GM18519 (cell line): ENCODE measurements around the gene DMXL1.
"Not testable (repeated sequence)": the region's sequence is repeated elsewhere in the genome, so short reads cannot be mapped to it uniquely, and the experiment has no call there.

Source experiments
- ATAC-seq: cut with Tn5 transposase; IDR thresholded peaks from one replicate; pipeline ENCODE4 v1.9.1; 2021; ENCODE audit warnings: mild to moderate bottlenecking, moderate library complexity; ENCODE audit not compliant: unreplicated experiment, low FRiP score

Gene DMXL1

DNA sequence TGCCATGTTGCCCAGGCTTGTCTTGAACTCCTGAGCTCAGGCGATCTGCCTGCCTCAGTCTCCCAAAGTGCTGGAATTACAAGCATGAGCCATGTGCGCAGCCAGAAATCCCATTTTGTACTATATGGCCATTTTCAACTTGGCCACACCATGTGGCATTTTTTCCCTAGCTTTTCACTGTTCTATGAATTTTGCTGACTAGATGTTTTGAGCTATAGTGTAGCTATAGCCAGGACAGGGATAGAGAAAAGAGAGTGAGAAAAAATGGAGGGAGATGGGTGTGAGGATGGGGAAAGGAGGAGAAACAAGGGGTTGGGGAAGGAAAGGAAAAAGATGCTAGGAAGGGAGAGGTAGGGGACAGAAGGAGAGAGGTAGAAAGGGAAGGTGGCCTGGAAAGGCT is 46.4 kb downstream of the DMXL1 start:
- ATAC-seq: no peak

- no peak for ATAC-seq
Observed at GRCh38 chr5:119118000-119118399, 47.1 kb downstream of the DMXL1 start.

- ATAC-seq: no peak
Observed at GRCh38 chr5:119120893-119121292, 50.0 kb downstream of the DMXL1 start.

GRCh38 chr5:119122474-119122873 is 51.6 kb downstream of the DMXL1 start:
- ATAC-seq: not testable (repeated sequence)

DNA sequence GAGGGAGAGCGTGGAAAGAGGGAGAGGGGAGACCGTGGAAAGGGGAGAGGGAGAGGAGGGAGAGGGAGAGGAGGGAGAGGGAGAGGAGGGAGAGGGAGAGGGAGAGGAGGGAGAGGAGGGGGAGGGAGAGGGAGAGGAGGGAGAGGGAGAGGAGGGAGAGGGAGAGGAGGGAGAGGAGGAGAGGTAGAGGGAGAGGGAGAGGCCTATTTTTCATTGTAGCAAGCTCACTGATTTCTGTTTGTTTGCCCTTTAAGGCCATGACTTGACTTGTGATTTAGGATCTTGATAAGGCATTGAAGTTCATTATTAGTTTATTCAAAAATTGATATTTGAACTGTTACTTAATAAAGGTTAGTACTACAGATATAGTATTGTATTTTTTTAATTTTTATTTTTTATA is 52.4 kb downstream of the DMXL1 start:
- ATAC-seq: no peak

GRCh38 chr5:119129770-119130169 is 58.9 kb downstream of the DMXL1 start:
- no peak for ATAC-seq

DNA sequence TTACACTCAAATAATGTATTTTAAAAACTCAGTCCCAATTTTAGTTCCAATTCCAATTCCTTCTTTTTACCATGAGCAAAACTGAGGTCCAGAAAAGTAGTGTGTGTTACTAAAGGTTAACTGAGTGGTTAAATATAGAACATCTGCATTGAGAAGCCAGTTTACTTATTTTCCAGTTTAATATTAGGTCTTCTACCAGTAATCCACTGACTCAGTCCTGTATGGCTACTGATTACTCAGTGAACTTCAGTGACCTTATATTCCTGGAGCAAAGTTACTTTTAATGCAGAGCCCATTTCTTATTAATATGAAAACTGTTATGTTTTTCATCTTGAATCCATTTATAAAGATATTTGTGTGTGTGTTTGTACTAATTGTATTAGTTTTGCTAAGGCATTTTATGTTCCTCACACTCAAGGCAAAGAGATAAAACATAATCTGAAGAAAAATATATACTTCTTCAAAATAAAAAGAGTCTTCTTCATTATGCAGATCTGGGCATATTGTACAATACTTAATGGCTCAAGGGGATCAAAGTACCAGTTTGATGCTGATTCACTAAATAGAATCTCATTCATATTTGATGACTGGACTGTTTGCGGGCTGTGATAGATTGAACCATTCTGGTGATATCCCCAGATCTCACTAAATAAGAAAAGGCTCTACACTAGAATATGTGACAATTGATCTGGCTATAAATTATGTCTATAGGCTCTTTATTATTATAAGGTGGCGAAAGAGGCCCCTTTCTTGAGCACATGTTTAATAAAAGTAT is 60.8 kb downstream of the DMXL1 start:
- ATAC-seq: no peak

DNA sequence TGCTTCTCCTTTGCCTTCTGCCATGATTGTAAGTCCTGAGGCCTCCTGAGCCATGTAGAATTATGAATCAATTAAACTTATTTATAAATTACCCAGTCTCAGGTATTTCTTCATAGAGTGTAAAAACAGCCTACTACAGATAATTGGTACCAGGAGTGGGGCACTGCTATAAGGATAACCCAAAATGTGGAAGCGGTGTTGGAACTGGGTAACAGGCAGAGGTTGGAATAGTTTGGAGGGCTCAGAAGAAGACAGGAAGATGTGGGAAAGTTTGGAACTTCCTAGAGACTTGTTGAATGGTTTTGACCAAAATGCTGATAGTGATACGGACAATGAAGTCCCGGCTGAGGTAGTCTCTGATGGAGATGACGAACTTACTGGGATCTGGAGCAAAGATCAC is 64.9 kb downstream of the DMXL1 start:
- not testable (repeated sequence) for ATAC-seq

DNA sequence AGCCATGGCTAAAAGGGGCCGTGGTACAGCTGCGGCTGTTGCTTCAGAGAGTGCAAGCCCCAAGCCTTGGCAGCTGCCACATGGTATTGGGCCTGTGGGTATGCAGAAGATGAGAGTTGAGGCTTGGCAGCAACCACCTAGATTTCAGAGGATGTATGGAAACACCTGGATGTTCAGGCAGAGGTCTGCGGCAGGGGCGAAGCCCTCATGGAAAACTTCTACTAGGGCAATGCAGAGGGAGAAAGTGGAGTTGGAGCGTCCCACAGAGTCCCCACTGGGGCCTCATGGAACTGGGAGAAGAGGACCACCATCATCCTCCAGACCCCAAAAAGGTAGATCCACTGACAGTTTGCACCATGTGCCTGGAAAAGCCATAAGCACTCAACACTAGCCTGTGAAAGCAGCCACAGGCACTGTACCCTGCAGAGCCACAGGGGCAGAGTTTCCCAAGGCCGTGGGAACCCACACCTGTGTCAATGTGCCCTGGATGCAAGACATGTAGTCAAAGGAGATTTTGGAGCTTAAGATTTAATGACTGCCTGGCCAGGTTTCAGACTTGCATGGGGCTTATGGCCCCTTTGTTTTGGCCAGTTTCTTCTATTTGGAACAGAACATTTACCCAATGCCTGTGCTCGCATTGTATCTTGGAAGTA is 65.9 kb downstream of the DMXL1 start:
- no peak for ATAC-seq

GRCh38 chr5:119153629-119154028 is 82.7 kb downstream of the DMXL1 start:
- no peak for ATAC-seq

DNA sequence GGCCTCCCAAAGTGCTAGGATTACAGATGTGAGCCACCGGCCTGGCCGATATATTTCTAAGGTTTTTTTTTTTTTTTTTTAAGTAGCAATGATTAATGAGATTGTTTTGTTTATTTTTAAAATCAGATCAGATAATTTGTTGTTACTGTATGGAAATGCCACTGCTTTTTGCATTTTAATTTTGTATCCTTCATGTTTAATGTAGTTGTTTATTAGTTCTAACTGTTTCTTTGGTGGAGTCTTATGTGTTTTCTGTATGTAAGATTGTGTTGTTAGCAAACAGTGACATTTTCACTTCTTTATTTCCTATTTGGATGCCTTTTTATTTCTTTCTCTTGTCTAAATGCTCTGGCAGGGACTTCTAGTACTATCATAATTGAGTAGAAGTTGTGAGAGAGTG is 87.3 kb downstream of the DMXL1 start:
- ATAC-seq: no peak

DNA sequence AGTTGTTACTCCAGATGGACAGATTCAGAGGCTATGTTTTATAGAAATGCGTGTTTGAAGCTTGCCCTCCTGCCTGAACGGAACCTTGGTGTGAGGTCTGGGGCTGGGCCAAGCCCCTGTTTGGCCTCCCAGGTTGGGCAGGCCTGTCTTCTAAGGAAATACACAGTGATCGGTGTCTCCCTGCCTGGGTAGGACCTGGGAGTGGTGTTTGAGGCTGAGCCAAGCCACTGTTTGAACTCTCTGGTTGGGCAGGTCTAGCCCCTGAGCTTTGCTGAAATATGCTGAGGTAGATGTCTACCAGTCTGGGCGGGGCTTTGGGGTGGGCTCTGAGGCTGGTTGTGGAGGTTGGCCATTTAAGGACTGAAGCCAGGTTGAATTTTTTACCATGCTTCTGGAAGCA is 90.5 kb downstream of the DMXL1 start:
- no peak for ATAC-seq

GRCh38 chr5:119166026-119166425 is 95.1 kb downstream of the DMXL1 start:
- ATAC-seq: no peak

DNA sequence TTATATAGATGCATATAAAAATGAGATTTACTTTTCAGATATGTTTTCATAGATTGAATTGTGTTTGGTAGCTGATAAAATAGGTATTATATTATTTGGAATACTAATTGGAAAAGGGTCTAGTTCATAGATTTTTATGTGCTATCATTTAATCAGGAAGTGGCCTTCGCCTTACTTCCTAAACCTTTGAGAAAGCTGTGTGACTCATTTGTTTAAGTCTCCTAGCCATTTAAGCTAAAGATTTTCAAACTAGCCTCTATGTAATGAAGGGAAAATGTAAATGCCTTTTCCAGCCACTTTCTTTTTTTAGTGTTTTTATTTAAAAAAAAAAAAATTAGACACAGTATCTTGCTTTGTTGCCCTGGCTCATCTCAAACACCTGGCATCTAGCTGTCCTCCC is 97.5 kb downstream of the DMXL1 start:
- ATAC-seq: no peak

- ATAC-seq: no peak
Observed at GRCh38 chr5:119171686-119172085, 100.8 kb downstream of the DMXL1 start.

- no peak for ATAC-seq
Observed at GRCh38 chr5:119174578-119175163, 103.8 kb downstream of the DMXL1 start.

DNA sequence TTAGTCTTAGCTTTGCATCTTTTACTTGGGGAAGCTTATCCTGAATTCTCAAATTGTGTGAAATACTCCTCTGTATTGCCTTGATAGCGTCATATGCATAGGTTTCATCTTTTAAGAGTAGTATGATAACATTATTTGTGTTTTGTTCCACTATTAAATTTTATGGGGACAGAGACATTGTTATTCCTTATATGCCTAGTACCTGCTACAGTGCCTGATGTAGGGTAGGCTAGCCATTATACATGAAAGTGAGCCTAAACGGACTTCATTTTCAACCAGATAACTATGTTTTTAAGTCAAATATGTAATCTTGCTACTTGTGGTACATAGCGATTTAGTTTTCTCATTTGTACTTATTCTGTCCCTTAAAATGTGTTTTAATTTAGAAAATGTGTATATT is 105.9 kb downstream of the DMXL1 start:
- ATAC-seq: no peak

GRCh38 chr5:119177226-119177625 is 106.3 kb downstream of the DMXL1 start:
- ATAC-seq: no peak

GRCh38 chr5:119178435-119178834 is 107.5 kb downstream of the DMXL1 start:
- ATAC-seq: no peak

GRCh38 chr5:119179857-119180641 is 109.2 kb downstream of the DMXL1 start:
- no peak for ATAC-seq

DNA sequence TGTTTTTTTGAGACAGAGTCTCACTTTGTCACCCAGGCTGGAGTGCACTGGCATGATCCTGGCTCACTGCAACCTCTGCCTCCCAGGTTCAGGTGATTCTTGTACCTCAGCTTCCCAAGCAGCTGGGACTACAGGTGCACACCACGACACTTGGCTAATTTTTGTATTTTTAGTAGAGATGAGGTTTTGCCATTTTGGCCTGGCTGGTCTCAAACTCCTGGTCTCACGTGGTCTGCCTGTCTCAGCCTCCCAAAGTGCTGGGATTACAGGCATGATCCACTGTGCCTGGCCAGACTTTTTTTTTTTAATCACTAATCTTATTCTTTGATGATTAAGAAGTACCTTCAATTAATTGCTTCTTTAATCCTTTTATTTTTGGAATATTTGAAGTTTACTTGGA is 114.6 kb downstream of the DMXL1 start:
- not testable (repeated sequence) for ATAC-seq
